D721Med (cell line): ENCODE measurements around the gene FAM167B.
"Not testable (repeated sequence)": the region's sequence is repeated elsewhere in the genome, so short reads cannot be mapped to it uniquely, and the experiment has no call there.

Source experiments
- DNase-seq: peaks from one replicate; pipeline ENCODE4 v3.0.0; 2011; ENCODE audit warnings: low spot score; ENCODE audit not compliant: insufficient read length
- FAIRE-seq: peaks from 2 replicates; lab custom pipeline; 2011; peaks lifted over from hg19 to GRCh38; lab: Jason Lieb, UNC
- CTCF ChIP-seq: IDR thresholded peaks from 2 replicates; pipeline ENCODE4 v1.5.1; 2012; ENCODE audit warnings: mild to moderate bottlenecking, control low read depth; ENCODE audit not compliant: insufficient read depth; ENCODE audit errors: missing control alignments

Gene FAM167B

GRCh38 chr1:32291708-32292538, 44.9 kb downstream of the FAM167B start, which contains the start of gene HDAC1:
TSS of gene HDAC1 (plus strand) at chr1:32292083. CDS start at chr1:32292170, 87 bp downstream.
- FAIRE-seq (no peak), DNase-seq (peak; percentile 87)
- TF ChIP-seq CTCF: no peak

- not testable (repeated sequence) for FAIRE-seq, DNase-seq
Measured at GRCh38 chr1:32298211-32298610, 51.2 kb downstream of the FAM167B start.
